Activated naive CD4-positive, alpha-beta T cell treated with anti-CD3 and anti-CD28 coated beads for 36 hours (primary cell): ENCODE measurements around the gene RIMS1. TPM values are rescaled to one million over a fixed set of nuclear protein-coding genes. Genes with fewer than 3 reads are reported as not detected.

Experiments used
- CTCF ChIA-PET: fragments of 350-600 bp; sonication (Branson Sonifier 250); formaldehyde crosslinking; loops from one replicate; lab custom pipeline; 2021; ENCODE audit warnings: antibody characterized with exemption; lab: Charles Lee
- DNase-seq: peaks from one replicate; pipeline ENCODE4 v3.0.0-alpha.2; 2020
- H3K27ac Mint-ChIP-seq: one replicate; pipeline ENCODE4 v1.8.0; 2021; ENCODE audit warnings: mild to moderate bottlenecking, mixed read lengths
- H3K27me3 Mint-ChIP-seq: one replicate; pipeline ENCODE4 v1.8.0; 2021; ENCODE audit warnings: low read depth, mixed read lengths
- H3K36me3 Mint-ChIP-seq: one replicate; pipeline ENCODE4 v1.8.0; 2021; ENCODE audit warnings: low read depth, mixed read lengths
- H3K4me1 Mint-ChIP-seq: one replicate; pipeline ENCODE4 v1.8.0; 2021; ENCODE audit warnings: low read depth, mixed read lengths
- H3K4me3 Mint-ChIP-seq: one replicate; pipeline ENCODE4 v1.8.0; 2021; ENCODE audit warnings: mild to moderate bottlenecking, moderate library complexity, mixed read lengths
- H3K9me3 Mint-ChIP-seq: one replicate; pipeline ENCODE4 v1.8.0; 2021; ENCODE audit warnings: mixed read lengths
- intact Hi-C: fragments of 100-400 bp; cut with micrococcal nuclease; formaldehyde crosslinking; loops from one replicate; pipeline ENCODE4 v1.15.1; 2023
- total RNA-seq, 2 experiments: library from RNA; stranded (reverse); gene quantifications; one replicate each; pipeline ENCODE4 v1.2.3, GENCODE V29; 2021

Gene RIMS1
- total RNA-seq, 2 experiments from 2014 or later, result not detected

- Mint-ChIP-seq H3K27me3 (peaks cover 4% of the 10 kb centered on the region), H3K36me3 (no peaks in the 10 kb centered on the region), H3K27ac (no peak overlapping the region), H3K4me3 (no peak overlapping the region), H3K4me1 (no peaks in the 10 kb centered on the region), H3K9me3 (no peaks in the 10 kb centered on the region)
- intact Hi-C loops, result no loop called here
- CTCF ChIA-PET, result interaction anchor here (0.6 to 1.7 kb wide), 8 partner anchors 17 to 1515 kb away, joined by 3 to 6 read pairs (median 3); no protein-coding TSS in a partner anchor
- DNase-seq, result no peak
Measured at GRCh38 chr6:72416744-72417465, 530.6 kb downstream of the RIMS1 start.

GRCh38 chr6:72417759-72418158 lies 531.4 kb downstream of the RIMS1 start:
- no peaks in the 10 kb centered on the region for H3K36me3 Mint-ChIP-seq
- no peak overlapping the region for H3K27ac Mint-ChIP-seq
- H3K4me1 Mint-ChIP-seq, result no peaks in the 10 kb centered on the region
- DNase-seq, result no peak
- peaks cover 4% of the 10 kb centered on the region for H3K27me3 Mint-ChIP-seq
- no peaks in the 10 kb centered on the region for H3K9me3 Mint-ChIP-seq
- H3K4me3 Mint-ChIP-seq, result no peak overlapping the region
- CTCF ChIA-PET, result interaction anchor here (0.6 to 1.4 kb wide), 6 partner anchors 16 to 1515 kb away, joined by 3 to 5 read pairs (median 3); no protein-coding TSS in a partner anchor
- intact Hi-C loops, result no loop called here

GRCh38 chr6:72418495-72418894 lies 532.1 kb downstream of the RIMS1 start:
- DNase-seq, result no peak
- Mint-ChIP-seq H3K27ac (no peak overlapping the region), H3K4me3 (no peak overlapping the region), H3K36me3 (no peaks in the 10 kb centered on the region), H3K9me3 (no peaks in the 10 kb centered on the region), H3K4me1 (no peaks in the 10 kb centered on the region), H3K27me3 (peaks cover 4% of the 10 kb centered on the region)
- intact Hi-C loops, result no loop called here
- CTCF ChIA-PET, result interaction anchor here (0.6 kb wide), 1 partner anchor 244 kb away, joined by 3 read pairs; no protein-coding TSS in a partner anchor

- Mint-ChIP-seq H3K27ac (no peak overlapping the region), H3K4me3 (no peak overlapping the region), H3K4me1 (no peaks in the 10 kb centered on the region), H3K27me3 (peaks cover 4% of the 10 kb centered on the region), H3K36me3 (no peaks in the 10 kb centered on the region), H3K9me3 (no peaks in the 10 kb centered on the region)
- intact Hi-C loops, result no loop called here
- no peak for DNase-seq
- CTCF ChIA-PET, result interaction anchor here (3.6 kb wide), 1 partner anchor 8 kb away, joined by 27 read pairs; no protein-coding TSS in a partner anchor
Measured at GRCh38 chr6:72419966-72420365, 533.6 kb downstream of the RIMS1 start.

- H3K4me3 Mint-ChIP-seq, result no peak overlapping the region
- DNase-seq, result no peak
- no peak overlapping the region for H3K27ac Mint-ChIP-seq
Measured at GRCh38 chr6:72420409-72420808, 534.1 kb downstream of the RIMS1 start.

GRCh38 chr6:72421387-72421786 lies 535.0 kb downstream of the RIMS1 start:
- H3K9me3 Mint-ChIP-seq, result no peaks in the 10 kb centered on the region
- intact Hi-C loops, result no loop called here
- no peaks in the 10 kb centered on the region for H3K36me3 Mint-ChIP-seq
- no peak overlapping the region for H3K27ac Mint-ChIP-seq
- no peaks in the 10 kb centered on the region for H3K4me1 Mint-ChIP-seq
- peaks cover 4% of the 10 kb centered on the region for H3K27me3 Mint-ChIP-seq
- no peak overlapping the region for H3K4me3 Mint-ChIP-seq
- CTCF ChIA-PET, result interaction anchor here (3.6 kb wide), 1 partner anchor 9 kb away, joined by 27 read pairs; no protein-coding TSS in a partner anchor
- DNase-seq, result no peak

More at GRCh38 chr6:72420409-72420808, 534.1 kb downstream of the RIMS1 start:
- Mint-ChIP-seq H3K4me1 (no peaks in the 10 kb centered on the region), H3K9me3 (no peaks in the 10 kb centered on the region), H3K27me3 (peaks cover 4% of the 10 kb centered on the region), H3K36me3 (no peaks in the 10 kb centered on the region)
- intact Hi-C loops, result no loop called here
- CTCF ChIA-PET, result interaction anchor here (3.6 kb wide), 1 partner anchor 8 kb away, joined by 27 read pairs; no protein-coding TSS in a partner anchor

- Mint-ChIP-seq H3K9me3 (no peaks in the 10 kb centered on the region), H3K4me3 (no peak overlapping the region), H3K27me3 (no peaks in the 10 kb centered on the region), H3K27ac (no peak overlapping the region), H3K36me3 (no peaks in the 10 kb centered on the region), H3K4me1 (no peaks in the 10 kb centered on the region)
- intact Hi-C loops, result no loop called here
- no peak for DNase-seq
- CTCF ChIA-PET, result interaction anchor here (0.6 to 3.6 kb wide), 3 partner anchors 10 to 194 kb away, joined by 3 to 27 read pairs (median 3); no protein-coding TSS in a partner anchor
Measured at GRCh38 chr6:72422171-72422570, 535.8 kb downstream of the RIMS1 start.

GRCh38 chr6:72424476-72424875 lies 538.1 kb downstream of the RIMS1 start:
- CTCF ChIA-PET, result interaction anchor here (0.7 to 1.4 kb wide), 3 partner anchors 12 to 45 kb away, joined by 3 to 5 read pairs (median 3); no protein-coding TSS in a partner anchor
- Mint-ChIP-seq H3K9me3 (no peaks in the 10 kb centered on the region), H3K27ac (no peak overlapping the region), H3K36me3 (no peaks in the 10 kb centered on the region), H3K27me3 (peaks cover 5% of the 10 kb centered on the region), H3K4me1 (no peaks in the 10 kb centered on the region), H3K4me3 (no peak overlapping the region)
- intact Hi-C loops, result no loop called here
- DNase-seq, result no peak

- Mint-ChIP-seq H3K4me3 (no peak overlapping the region), H3K4me1 (no peaks in the 10 kb centered on the region), H3K9me3 (no peaks in the 10 kb centered on the region), H3K27ac (no peak overlapping the region), H3K27me3 (peaks cover 5% of the 10 kb centered on the region), H3K36me3 (no peaks in the 10 kb centered on the region)
- intact Hi-C loops, result no loop called here
- DNase-seq, result no peak
- CTCF ChIA-PET, result interaction anchor here (0.7 to 1.4 kb wide), 3 partner anchors 13 to 44 kb away, joined by 3 to 5 read pairs (median 3); no protein-coding TSS in a partner anchor
Measured at GRCh38 chr6:72425003-72425681, 538.8 kb downstream of the RIMS1 start.

- intact Hi-C loops, result no loop called here
- Mint-ChIP-seq H3K4me3 (no peak overlapping the region), H3K27ac (no peak overlapping the region), H3K4me1 (no peaks in the 10 kb centered on the region), H3K27me3 (peaks cover 4% of the 10 kb centered on the region), H3K9me3 (no peaks in the 10 kb centered on the region), H3K36me3 (no peaks in the 10 kb centered on the region)
- CTCF ChIA-PET, result interaction anchor here (0.7 to 1.5 kb wide), 2 partner anchors 29 to 693 kb away, joined by 3 to 10 read pairs; no protein-coding TSS in a partner anchor
- DNase-seq, result no peak
Measured at GRCh38 chr6:72440611-72441010, 554.3 kb downstream of the RIMS1 start.

GRCh38 chr6:72446430-72446829 lies 560.1 kb downstream of the RIMS1 start:
- Mint-ChIP-seq H3K27ac (no peak overlapping the region), H3K4me3 (no peak overlapping the region), H3K27me3 (peaks cover 3% of the 10 kb centered on the region), H3K9me3 (no peaks in the 10 kb centered on the region), H3K36me3 (no peaks in the 10 kb centered on the region), H3K4me1 (no peaks in the 10 kb centered on the region)
- intact Hi-C loops, result no loop called here
- DNase-seq, result no peak
- CTCF ChIA-PET, result no interaction called here
